SIG-M5 (cell line): ENCODE results near the gene TOMM20L.

ENCODE experiments used
- DNase-seq: peaks from one replicate; lab custom pipeline; 2025; lab: John Stamatoyannopoulos, UW

Gene TOMM20L

GRCh38 chr14:58427281-58428117 is 31.8 kb downstream of the TOMM20L start, which contains the start of the genes KIAA0586 and TIMM9:
KIAA0586 (plus strand) TSS chr14:58427719; CDS start chr14:58428265, 546 bp downstream.
TIMM9 (minus strand) TSS chr14:58427531; CDS start chr14:58411945, 15,586 bp downstream.
- peak; percentile 89 for DNase-seq

DNA sequence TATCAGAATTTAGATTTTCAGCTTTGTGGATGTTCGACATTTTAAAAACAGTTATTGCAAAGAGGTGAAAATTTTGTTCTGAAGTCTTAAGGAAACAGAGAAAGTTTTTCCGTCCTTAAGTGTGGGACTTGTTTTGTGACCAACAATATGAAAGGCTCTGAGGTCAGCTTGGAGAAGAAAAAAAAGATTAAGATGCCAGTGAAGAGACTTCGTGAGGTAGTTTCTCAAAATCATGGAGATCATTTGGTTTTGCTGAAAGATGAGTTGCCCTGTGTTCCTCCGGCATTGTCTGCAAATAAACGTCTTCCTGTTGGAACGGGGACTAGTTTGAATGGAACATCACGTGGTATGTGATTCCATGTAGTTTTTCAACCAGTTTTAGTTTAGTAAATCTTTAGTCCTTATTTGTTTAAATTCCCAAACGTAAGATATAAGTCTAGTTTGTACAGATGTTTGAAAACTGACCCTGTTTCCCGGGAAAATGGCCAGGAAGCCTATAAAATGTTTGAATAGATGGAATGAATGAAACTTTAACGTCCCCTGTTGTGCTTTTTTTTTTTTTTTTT is 32.5 kb downstream of the TOMM20L start:
- DNase-seq, result no peak

DNA sequence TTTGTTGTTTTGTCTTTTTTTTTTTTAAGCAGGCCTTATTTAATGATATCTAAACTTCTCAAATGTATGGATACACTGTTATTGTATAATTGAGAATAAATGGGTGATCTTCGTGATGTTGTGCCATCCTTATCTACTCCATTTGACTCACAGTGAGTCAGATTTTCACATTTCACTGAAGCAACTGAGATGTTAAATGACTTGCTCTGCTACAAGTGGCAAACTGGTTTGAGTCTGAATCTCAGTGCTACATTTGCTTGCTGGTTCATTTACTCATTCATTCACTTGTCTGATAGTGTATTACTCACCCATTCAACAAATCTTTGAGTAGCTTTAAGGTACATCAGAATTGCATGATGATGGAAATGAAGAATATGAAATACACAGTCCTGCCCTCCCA is 34.4 kb downstream of the TOMM20L start:
- no peak for DNase-seq

DNA sequence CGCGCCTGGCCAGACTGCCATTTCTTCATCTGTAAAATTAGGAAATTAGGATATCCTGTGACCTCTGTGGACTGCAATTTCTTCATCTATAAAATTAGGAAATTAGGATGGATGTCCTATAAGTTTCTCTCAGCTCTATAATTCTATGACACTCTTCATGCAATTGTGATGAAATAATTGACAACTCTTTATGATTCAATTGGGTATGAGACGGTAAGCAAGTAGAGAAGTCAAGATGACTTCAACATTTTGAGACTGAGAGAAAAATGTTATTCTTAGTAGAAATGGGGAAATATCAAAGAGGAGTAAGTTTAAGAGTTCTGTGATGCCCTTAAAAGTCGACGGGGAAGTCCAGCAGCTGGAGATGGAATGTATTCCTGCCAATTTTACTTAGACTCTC is 43.7 kb downstream of the TOMM20L start:
- no peak for DNase-seq

DNA sequence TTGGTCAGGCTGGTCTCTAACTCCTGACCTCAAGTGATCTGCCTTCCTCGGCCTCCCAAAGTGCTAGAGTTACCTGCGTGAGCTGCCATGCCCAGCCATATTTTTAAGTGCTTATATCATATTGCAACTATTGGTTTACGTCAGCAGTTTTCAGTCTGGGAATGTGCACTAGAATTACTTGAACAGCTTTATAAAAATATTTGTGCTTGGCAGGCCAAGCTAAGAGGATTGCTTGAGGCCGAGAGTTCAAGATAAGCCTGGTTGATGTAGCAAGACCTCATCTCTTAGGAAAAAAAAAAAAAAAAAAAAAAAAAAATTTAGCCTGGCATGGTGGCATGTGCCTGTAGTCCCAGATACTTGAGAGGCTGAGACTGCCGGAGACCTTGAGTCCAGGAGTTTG is 48.9 kb downstream of the TOMM20L start:
- DNase-seq, result no peak

- DNase-seq, result no peak
These were observed 60.0 kb downstream of the TOMM20L start for GRCh38 chr14:58455593-58456265.
